Activated B cell treated with CpG ODN at 0.5 μM for 24 hours (primary cell): ENCODE results near the gene CCR8. TPM values are rescaled to one million over a fixed set of nuclear protein-coding genes. Genes with fewer than 3 reads are reported as not detected.

Experiments
- ATAC-seq: fragments of 200-7000 bp; cut with Tn5 transposase; one replicate; pipeline ENCODE4 v1.10.0; 2021; ENCODE audit warnings: low read depth, mild to moderate bottlenecking, moderate library complexity
- CTCF ChIA-PET: fragments of 350-600 bp; sonication (Branson Sonifier 250); formaldehyde crosslinking; loops from one replicate; lab custom pipeline; 2021; ENCODE audit warnings: antibody characterized with exemption; lab: Charles Lee
- POLR2A ChIA-PET: fragments of 350-600 bp; sonication (Branson Sonifier 250); formaldehyde crosslinking; loops from one replicate; lab custom pipeline; 2021; ENCODE audit warnings: antibody characterized with exemption; lab: Charles Lee
- DNase-seq: peaks from one replicate; pipeline ENCODE4 v3.0.0; 2022
- H3K27ac Mint-ChIP-seq: one replicate; pipeline ENCODE4 v1.8.0; 2020; ENCODE audit warnings: mixed read lengths
- H3K27me3 Mint-ChIP-seq: one replicate; pipeline ENCODE4 v1.8.0; 2021; ENCODE audit warnings: mixed read lengths
- H3K36me3 Mint-ChIP-seq: one replicate; pipeline ENCODE4 v1.8.0; 2021; ENCODE audit warnings: low read depth, mixed read lengths
- H3K4me1 Mint-ChIP-seq: one replicate; pipeline ENCODE4 v1.8.0; 2021; ENCODE audit warnings: mixed read lengths
- H3K4me3 Mint-ChIP-seq: one replicate; pipeline ENCODE4 v1.8.0; 2020; ENCODE audit warnings: mild to moderate bottlenecking, mixed read lengths
- H3K9me3 Mint-ChIP-seq: one replicate; pipeline ENCODE4 v1.8.0; 2020; ENCODE audit warnings: mixed read lengths
- intact Hi-C: fragments of 100-400 bp; cut with micrococcal nuclease; formaldehyde crosslinking; loops from one replicate; pipeline ENCODE4 v1.15.1; 2024
- total RNA-seq: library from RNA; stranded (reverse); gene quantifications from 2 replicates; pipeline ENCODE4 v1.2.3, GENCODE V29; 2022
- TF ChIP-seq, protein P1 (sequence below): fragments of 200-600 bp; IDR thresholded peaks from one replicate; pipeline ENCODE4 v1.8.0; 2022; ENCODE audit warnings: antibody characterized with exemption, mild to moderate bottlenecking

The CCR8 gene
- total RNA-seq, 1 donor from 2014 or later, result not detected

DNA sequence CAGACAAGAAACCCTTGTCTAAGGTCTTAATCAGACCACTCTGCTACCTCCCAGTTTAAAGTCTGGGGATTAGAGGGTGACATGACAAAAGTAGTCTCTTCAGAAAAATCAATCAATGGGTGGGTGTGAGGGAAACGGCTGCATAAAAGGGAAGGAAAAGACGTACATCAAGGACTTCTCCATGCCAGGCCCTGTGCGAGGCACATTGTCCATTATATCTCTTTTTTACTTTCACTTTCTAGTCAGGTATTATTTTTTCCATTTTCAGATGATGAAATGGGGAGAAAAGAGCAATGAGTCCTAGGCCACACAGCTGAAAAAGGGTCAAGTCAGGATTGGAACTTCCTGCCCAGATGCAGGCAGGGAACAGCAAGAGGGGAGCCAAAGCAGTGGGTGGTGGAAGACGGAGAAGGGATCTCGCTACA is 45.0 kb upstream of the CCR8 start:
- H3K4me1 Mint-ChIP-seq, result peaks cover 49% of the 10 kb centered on the region
- TF ChIP-seq, protein P1, sequence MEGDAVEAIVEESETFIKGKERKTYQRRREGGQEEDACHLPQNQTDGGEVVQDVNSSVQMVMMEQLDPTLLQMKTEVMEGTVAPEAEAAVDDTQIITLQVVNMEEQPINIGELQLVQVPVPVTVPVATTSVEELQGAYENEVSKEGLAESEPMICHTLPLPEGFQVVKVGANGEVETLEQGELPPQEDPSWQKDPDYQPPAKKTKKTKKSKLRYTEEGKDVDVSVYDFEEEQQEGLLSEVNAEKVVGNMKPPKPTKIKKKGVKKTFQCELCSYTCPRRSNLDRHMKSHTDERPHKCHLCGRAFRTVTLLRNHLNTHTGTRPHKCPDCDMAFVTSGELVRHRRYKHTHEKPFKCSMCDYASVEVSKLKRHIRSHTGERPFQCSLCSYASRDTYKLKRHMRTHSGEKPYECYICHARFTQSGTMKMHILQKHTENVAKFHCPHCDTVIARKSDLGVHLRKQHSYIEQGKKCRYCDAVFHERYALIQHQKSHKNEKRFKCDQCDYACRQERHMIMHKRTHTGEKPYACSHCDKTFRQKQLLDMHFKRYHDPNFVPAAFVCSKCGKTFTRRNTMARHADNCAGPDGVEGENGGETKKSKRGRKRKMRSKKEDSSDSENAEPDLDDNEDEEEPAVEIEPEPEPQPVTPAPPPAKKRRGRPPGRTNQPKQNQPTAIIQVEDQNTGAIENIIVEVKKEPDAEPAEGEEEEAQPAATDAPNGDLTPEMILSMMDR, result no peak
- CTCF ChIA-PET, result interaction anchor here (0.9 to 1.2 kb wide), 2 partner anchors 77 to 94 kb away, joined by 3 to 4 read pairs; no protein-coding TSS in a partner anchor
- POLR2A ChIA-PET, result no interaction called here
- no peaks in the 10 kb centered on the region for H3K27me3 Mint-ChIP-seq
- no peak overlapping the region for H3K4me3 Mint-ChIP-seq
- ATAC-seq (no peak), DNase-seq (no peak)
- no peaks in the 10 kb centered on the region for H3K9me3 Mint-ChIP-seq
- H3K36me3 Mint-ChIP-seq, result no peaks in the 10 kb centered on the region
- H3K27ac Mint-ChIP-seq, result no peak overlapping the region
- intact Hi-C loops, result no loop called here

DNA sequence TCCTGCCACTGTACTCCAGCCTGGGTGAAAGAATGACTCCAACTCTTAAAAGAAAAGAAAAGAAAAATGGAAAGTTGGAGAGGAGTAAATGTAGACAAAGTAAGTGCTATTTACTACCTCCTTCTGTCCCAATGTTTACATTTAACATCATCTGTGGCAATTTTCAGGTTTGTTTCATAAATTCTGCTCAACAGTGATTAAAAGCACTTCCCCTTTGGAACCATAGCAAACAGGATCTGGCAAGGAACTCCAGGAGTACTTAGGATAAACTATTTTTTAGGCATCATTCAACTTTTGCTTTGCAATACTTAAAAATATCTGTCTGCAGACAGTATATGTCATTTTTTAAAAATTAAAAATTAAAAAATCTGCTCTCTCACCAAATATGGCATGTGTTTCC is 44.2 kb upstream of the CCR8 start:
- H3K27ac Mint-ChIP-seq, result no peak overlapping the region
- DNase-seq (no peak), ATAC-seq (no peak)
- no peaks in the 10 kb centered on the region for H3K27me3 Mint-ChIP-seq
- H3K4me1 Mint-ChIP-seq, result peaks cover 47% of the 10 kb centered on the region
- TF ChIP-seq, protein P1, result no peak
- POLR2A ChIA-PET, result interaction anchor here (0.5 to 0.7 kb wide), 3 partner anchors 8 to 76 kb away, joined by 3 to 8 read pairs (median 3); no protein-coding TSS in a partner anchor
- H3K9me3 Mint-ChIP-seq, result no peaks in the 10 kb centered on the region
- no peak overlapping the region for H3K4me3 Mint-ChIP-seq
- intact Hi-C loops, result loop anchor here (5.0 kb wide), 1 partner anchor 198 kb away; no protein-coding TSS in a partner anchor
- H3K36me3 Mint-ChIP-seq, result no peaks in the 10 kb centered on the region
- CTCF ChIA-PET, result interaction anchor here (8.9 to 10.0 kb wide), 2 partner anchors 72 to 95 kb away, joined by 209 to 585 read pairs; partner anchors contain the start of gene XIRP1

DNA sequence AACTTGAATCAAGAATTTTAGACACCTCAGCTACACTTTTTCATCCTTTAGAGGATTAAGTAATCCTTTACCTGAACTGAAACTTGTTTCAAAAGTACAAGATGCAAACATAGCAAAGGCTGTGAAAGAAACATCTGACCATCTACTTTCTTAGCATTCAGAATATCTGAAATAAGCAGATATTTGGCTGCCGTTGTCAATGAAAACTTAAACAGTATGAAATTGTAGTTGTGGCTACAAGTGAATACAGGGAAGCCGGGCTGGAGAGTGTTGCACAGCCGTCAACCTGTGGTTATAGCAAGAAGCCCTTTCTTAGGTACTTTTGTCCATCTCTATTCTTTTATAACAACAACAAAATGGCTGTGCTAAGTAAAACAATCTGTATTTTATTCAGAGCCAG is 42.7 kb upstream of the CCR8 start:
- TF ChIP-seq, protein P1, result no peak
- no peak overlapping the region for H3K4me3 Mint-ChIP-seq
- POLR2A ChIA-PET, result interaction anchor here (0.7 to 2.5 kb wide), 2 partner anchors 45 to 96 kb away, joined by 10 to 39 read pairs; partner anchors contain the start of gene XIRP1
- ATAC-seq (no peak), DNase-seq (no peak)
- CTCF ChIA-PET, result interaction anchor here (1.2 to 10.0 kb wide), 5 partner anchors 73 to 220 kb away, joined by 3 to 585 read pairs (median 37); partner anchors contain the start of gene XIRP1
- no peak overlapping the region for H3K27ac Mint-ChIP-seq
- H3K9me3 Mint-ChIP-seq, result no peaks in the 10 kb centered on the region
- peaks cover 33% of the 10 kb centered on the region for H3K4me1 Mint-ChIP-seq
- H3K36me3 Mint-ChIP-seq, result no peaks in the 10 kb centered on the region
- intact Hi-C loops, result loop anchor here (5.0 kb wide), 1 partner anchor 199 kb away; no protein-coding TSS in a partner anchor
- H3K27me3 Mint-ChIP-seq, result peaks cover under 1% of the 10 kb centered on the region

DNA sequence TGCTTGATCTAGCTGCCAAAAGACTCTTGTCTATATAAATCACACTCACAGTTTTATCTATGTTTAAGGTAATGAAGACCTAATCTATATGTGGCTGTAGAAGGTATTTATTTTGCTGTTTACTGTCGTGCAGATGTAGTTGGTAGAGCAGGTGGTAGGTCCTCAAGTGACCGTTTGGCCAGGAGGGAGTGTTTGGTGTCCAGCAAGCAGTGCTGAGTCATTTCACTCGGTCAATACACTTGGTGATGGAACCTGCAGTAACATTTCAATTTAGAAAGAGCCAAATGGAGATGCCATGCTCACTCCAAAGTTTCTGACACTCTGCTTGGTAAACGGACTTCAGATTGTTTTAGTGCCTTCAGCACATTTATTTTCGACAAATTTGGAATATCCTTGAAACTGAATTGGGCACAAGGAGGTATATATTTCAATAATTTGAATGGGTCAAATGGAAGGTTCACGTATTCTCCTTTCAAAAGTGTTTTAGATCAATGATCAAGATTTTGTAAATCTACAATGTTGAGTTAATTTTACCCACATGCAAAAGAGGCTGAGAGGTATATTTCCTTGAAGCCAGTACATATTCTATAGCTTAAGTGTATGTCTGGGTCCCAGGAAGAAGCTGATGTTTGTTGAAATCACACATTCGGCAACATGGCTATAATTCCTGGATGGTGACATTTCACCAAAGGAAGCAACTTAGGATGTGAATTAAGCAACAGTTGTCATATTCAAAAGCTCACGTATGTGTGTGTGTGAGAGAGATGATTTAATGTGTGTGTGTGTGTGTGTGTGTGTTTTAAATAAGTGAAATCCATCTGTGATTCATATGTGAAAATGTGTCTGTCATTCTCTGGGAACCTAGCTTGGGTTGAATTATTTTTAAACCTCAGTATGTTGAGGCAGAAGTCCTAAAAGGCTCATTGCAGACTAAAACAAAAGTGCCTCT is 42.0 kb upstream of the CCR8 start:
- Mint-ChIP-seq H3K4me3 (no peak overlapping the region), H3K27ac (no peak overlapping the region), H3K4me1 (peaks cover 31% of the 10 kb centered on the region), H3K9me3 (no peaks in the 10 kb centered on the region), H3K27me3 (peaks cover 4% of the 10 kb centered on the region), H3K36me3 (no peaks in the 10 kb centered on the region)
- CTCF ChIA-PET, result interaction anchor here (0.7 to 10.0 kb wide), 49 partner anchors 8 to 791 kb away, joined by 3 to 585 read pairs (median 5); partner anchors contain the start of genes CX3CR1, EXOG, GORASP1 and TTC21A
- ATAC-seq (no peak), DNase-seq (no peak)
- POLR2A ChIA-PET, result interaction anchor here (0.7 to 2.5 kb wide), 13 partner anchors 31 to 200 kb away, joined by 3 to 39 read pairs (median 8); partner anchors contain the start of genes GORASP1, RPSA, TTC21A and XIRP1
- TF ChIP-seq, protein P1, result no peak
- intact Hi-C loops, result loop anchor here (1.0 to 5.0 kb wide), 13 partner anchors 26 to 766 kb away; partner anchors contain the start of genes RPSA, SLC25A38 and WDR48
